ENCODE results near the gene SLC15A5. TPM values are rescaled to one million over a fixed set of nuclear protein-coding genes. Genes with fewer than 3 reads are reported as not detected.

Gene SLC15A5
- total and polyA plus RNA-seq, 2 of the 8 experiments (the other 6 are each of a cell fraction or from before 2014, with no cell fraction given), result not detected

DNA sequence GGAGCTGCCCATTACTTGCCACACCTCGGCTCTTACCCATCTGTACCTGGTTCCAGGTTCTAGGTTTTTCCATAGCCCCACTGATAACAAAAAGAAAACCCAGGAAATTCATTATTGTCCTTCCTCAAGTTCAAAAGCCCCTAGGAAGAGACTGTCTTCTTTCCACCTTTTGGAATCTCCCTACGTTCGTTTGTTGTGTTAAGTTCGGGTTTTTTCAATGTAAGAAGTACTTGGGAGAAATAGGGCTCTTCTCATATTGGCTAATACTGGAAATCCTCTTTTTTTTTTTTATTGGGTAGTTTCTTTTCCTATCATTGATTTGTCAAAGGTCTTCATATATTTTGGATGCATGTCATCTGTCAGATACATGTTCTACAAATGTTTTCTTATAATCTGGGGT lies 17.3 kb downstream of the SLC15A5 start:
- H4K8ac ChIP-seq (ENCODE audit: extremely low read depth, insufficient read depth, low read length), result no peak overlapping the region
- no peaks in the 10 kb centered on the region for H3K79me2 ChIP-seq (ENCODE audit: control insufficient read depth in 1 of 2, insufficient read depth in 2 of 2, low read length in 2 of 2)
- H3K79me1 ChIP-seq (ENCODE audit: low read depth, low read length), result no peaks in the 10 kb centered on the region
- no peak overlapping the region for H3K27ac ChIP-seq (ENCODE audit: low read depth, low read length)
- no peak overlapping the region for H2BK20ac ChIP-seq (ENCODE audit: low read length)
- peaks cover 13 to 14% of the 10 kb centered on the region in 2 experiments; a peak in 3 of 4 replicates for H3K9me3 ChIP-seq (ENCODE audit: insufficient read depth in 2 of 2, low read depth in 1 of 2, low read length in 1 of 2)
- H2AFZ ChIP-seq (ENCODE audit: low read length), result no peak overlapping the region
- no peak overlapping the region for H4K91ac ChIP-seq (replicated peaks; ENCODE audit: insufficient read length, low read length)
- CTCF ChIA-PET (ENCODE audit: partially characterized antibody), result no interaction called here
- no peak overlapping the region for H3K4me3 ChIP-seq (ENCODE audit: extremely low read depth in 1 of 4, insufficient read depth in 2 of 4, low read depth in 3 of 4, low read length in 4 of 4)
- no peaks in the 10 kb centered on the region for H3K36me3 ChIP-seq (ENCODE audit: control insufficient read depth in 2 of 4, insufficient read depth in 4 of 4, low read length in 3 of 4)
- no peaks in the 10 kb centered on the region for H3K27me3 ChIP-seq (replicated peaks in 1 of 4; ENCODE audit: control insufficient read depth in 3 of 4, extremely low read depth in 1 of 4, insufficient read depth in 3 of 4, low read length in 3 of 4)
- H4K20me1 ChIP-seq (replicated peaks in 1 of 2; ENCODE audit: control insufficient read depth in 1 of 2, insufficient read depth in 2 of 2, low read length in 2 of 2), result no peaks in the 10 kb centered on the region
- DNase-seq (ENCODE audit: low read depth in 1 of 2, low spot score in 2 of 2) (no peak), FAIRE-seq (no peak)
- no peak overlapping the region for H3K4me2 ChIP-seq (ENCODE audit: insufficient read depth in 1 of 2, low read depth in 2 of 2, low read length in 2 of 2)
- POLR2A ChIA-PET (ENCODE audit: partially characterized antibody), result no interaction called here
- H2BK15ac ChIP-seq (ENCODE audit: low read length), result no peak overlapping the region
- H2BK12ac ChIP-seq (ENCODE audit: low read depth, low read length), result no peak overlapping the region
- no peak overlapping the region for H3K14ac ChIP-seq (ENCODE audit: insufficient read length)
- H3K56ac ChIP-seq (replicated peaks; ENCODE audit: insufficient read length, low read depth, low read length), result no peak overlapping the region
- no peaks in the 10 kb centered on the region for H3K4me1 ChIP-seq (replicated peaks in 1 of 4; ENCODE audit: control insufficient read depth in 3 of 4, insufficient read depth in 4 of 4, low read length in 3 of 4)
- no peak overlapping the region for H3K4ac ChIP-seq (replicated peaks; ENCODE audit: insufficient read length, low read depth, low read length)
- no peak overlapping the region for H2BK5ac ChIP-seq (ENCODE audit: low read depth, low read length)
- no peak overlapping the region for H3K23ac ChIP-seq (ENCODE audit: insufficient read length)
- H3K9ac ChIP-seq (replicated peaks in 1 of 4; ENCODE audit: extremely low read depth in 1 of 4, low read depth in 3 of 4, low read length in 3 of 4), result no peak overlapping the region
- no peaks in the 10 kb centered on the region for H3K23me2 ChIP-seq (ENCODE audit: low read depth, low read length)
- H2BK120ac ChIP-seq (replicated peaks; ENCODE audit: low read depth, low read length), result no peak overlapping the region
- TF ChIP-seq TAF1 (IDR thresholded peaks at IDR 0.05; ENCODE audit: low read depth, low read length) (no peak), SUZ12 (IDR thresholded peaks at IDR 0.05; ENCODE audit: low read length) (no peak), CBX8 (IDR thresholded peaks at IDR 0.05; ENCODE audit: borderline replicate concordance, low read depth, low read length) (no peak)
- 87% methylated on average over 4 of the region's 4 CpGs; no CpG with 5 or more reads in 1 of the 2 experiments for WGBS, 2 experiments (ENCODE audit: extremely low coverage in 1 of 2, insufficient coverage in 1 of 2, insufficient read length in 1 of 2, insufficient replicate concordance in 2 of 2, low coverage in 1 of 2, low lambda C conversion rate in 2 of 2, missing lambda C conversion rate in 1 of 2)
- H3K18ac ChIP-seq (ENCODE audit: extremely low read depth, low read length), result no peak overlapping the region
- no peak overlapping the region for H4K5ac ChIP-seq (ENCODE audit: insufficient read length, low read depth, low read length)
- no peak overlapping the region for H2AK5ac ChIP-seq (ENCODE audit: low read depth, low read length)

Measured in H1 (cell line).